ENCODE results near the gene B3GALT5. TPM values are rescaled to one million over a fixed set of nuclear protein-coding genes. Genes with fewer than 3 reads are reported as not detected.

The B3GALT5 gene
- under 1 TPM; 0.47 to 0.49 TPM for polyA plus RNA-seq

GRCh38 chr21:39612233-39613040 lies at the start of gene B3GALT5:
TSS of gene B3GALT5 (plus strand) at chr21:39612940. CDS start at chr21:39660560, 47,620 bp downstream.
- Histone ChIP-seq H3K4me1 (ENCODE audit: control insufficient read depth in 2 of 2, insufficient read depth in 2 of 2, low read length in 1 of 2) (no peaks in the 10 kb centered on the region), H3K36me3 (ENCODE audit: control insufficient read depth in 2 of 2, insufficient read depth in 2 of 2, low read length in 1 of 2) (no peaks in the 10 kb centered on the region), H3K9me3 (ENCODE audit: control insufficient read depth in 2 of 2, insufficient read depth in 1 of 2, low read depth in 1 of 2, low read length in 1 of 2) (no peaks in the 10 kb centered on the region), H3K27me3 (ENCODE audit: control insufficient read depth in 1 of 2, insufficient read depth in 2 of 2, low read length in 2 of 2) (peaks cover 0 to 13% of the 10 kb centered on the region in 2 donors), H3K27ac (ENCODE audit: low read depth in 2 of 2, low read length in 1 of 2) (no peak within 1 kb of the TSS), H3K4me3 (ENCODE audit: low read depth in 1 of 2, low read length in 2 of 2) (peak within 1 kb of the TSS in 1 of 2 donors; percentile 40)
- WGBS, 2 donors = 7% methylated on average over 63 of the region's 63 CpGs

GRCh38 chr21:39564200-39564599 lies 48.5 kb upstream of the B3GALT5 start:
- no peak overlapping the region for H3K27ac ChIP-seq (ENCODE audit: low read depth in 2 of 2, low read length in 1 of 2)
- 51 to 55% methylated on average over 3 of the region's 3 CpGs for WGBS, 2 donors
- H3K27me3 ChIP-seq (ENCODE audit: control insufficient read depth in 1 of 2, insufficient read depth in 2 of 2, low read length in 2 of 2) = no peaks in the 10 kb centered on the region

GRCh38 chr21:39567180-39567972 lies 45.4 kb upstream of the B3GALT5 start:
- Histone ChIP-seq H3K4me1 (ENCODE audit: control insufficient read depth in 2 of 2, insufficient read depth in 2 of 2, low read length in 1 of 2) (no peaks in the 10 kb centered on the region), H3K9me3 (ENCODE audit: control insufficient read depth in 2 of 2, insufficient read depth in 1 of 2, low read depth in 1 of 2, low read length in 1 of 2) (no peaks in the 10 kb centered on the region), H3K4me3 (ENCODE audit: low read depth in 1 of 2, low read length in 2 of 2) (no peak overlapping the region), H3K27me3 (ENCODE audit: control insufficient read depth in 1 of 2, insufficient read depth in 2 of 2, low read length in 2 of 2) (no peaks in the 10 kb centered on the region), H3K36me3 (ENCODE audit: control insufficient read depth in 2 of 2, insufficient read depth in 2 of 2, low read length in 1 of 2) (no peaks in the 10 kb centered on the region), H3K27ac (ENCODE audit: low read depth in 2 of 2, low read length in 1 of 2) (no peak overlapping the region)
- 86 to 89% methylated on average over 18 of the region's 18 CpGs for WGBS, 2 donors

More at GRCh38 chr21:39564200-39564599, 48.5 kb upstream of the B3GALT5 start:
- no peaks in the 10 kb centered on the region for H3K4me1 ChIP-seq (ENCODE audit: control insufficient read depth in 2 of 2, insufficient read depth in 2 of 2, low read length in 1 of 2)
- H3K4me3 ChIP-seq (ENCODE audit: low read depth in 1 of 2, low read length in 2 of 2) = no peak overlapping the region
- H3K36me3 ChIP-seq (ENCODE audit: control insufficient read depth in 2 of 2, insufficient read depth in 2 of 2, low read length in 1 of 2) = no peaks in the 10 kb centered on the region
- H3K9me3 ChIP-seq (ENCODE audit: control insufficient read depth in 2 of 2, insufficient read depth in 1 of 2, low read depth in 1 of 2, low read length in 1 of 2) = no peaks in the 10 kb centered on the region

GRCh38 chr21:39568361-39568760 lies 44.4 kb upstream of the B3GALT5 start:
- H3K4me1 ChIP-seq (ENCODE audit: control insufficient read depth in 2 of 2, insufficient read depth in 2 of 2, low read length in 1 of 2) = no peaks in the 10 kb centered on the region
- no peaks in the 10 kb centered on the region for H3K27me3 ChIP-seq (ENCODE audit: control insufficient read depth in 1 of 2, insufficient read depth in 2 of 2, low read length in 2 of 2)
- no peak overlapping the region for H3K4me3 ChIP-seq (ENCODE audit: low read depth in 1 of 2, low read length in 2 of 2)
- no peaks in the 10 kb centered on the region for H3K36me3 ChIP-seq (ENCODE audit: control insufficient read depth in 2 of 2, insufficient read depth in 2 of 2, low read length in 1 of 2)
- no peak overlapping the region for H3K27ac ChIP-seq (ENCODE audit: low read depth in 2 of 2, low read length in 1 of 2)
- WGBS, 2 donors = 70 to 73% methylated on average over 8 of the region's 8 CpGs
- H3K9me3 ChIP-seq (ENCODE audit: control insufficient read depth in 2 of 2, insufficient read depth in 1 of 2, low read depth in 1 of 2, low read length in 1 of 2) = no peaks in the 10 kb centered on the region

GRCh38 chr21:39575775-39576174 lies 37.0 kb upstream of the B3GALT5 start:
- no peaks in the 10 kb centered on the region for H3K36me3 ChIP-seq (ENCODE audit: control insufficient read depth in 2 of 2, insufficient read depth in 2 of 2, low read length in 1 of 2)
- no peak overlapping the region for H3K4me3 ChIP-seq (ENCODE audit: low read depth in 1 of 2, low read length in 2 of 2)
- H3K9me3 ChIP-seq (ENCODE audit: control insufficient read depth in 2 of 2, insufficient read depth in 1 of 2, low read depth in 1 of 2, low read length in 1 of 2) = no peaks in the 10 kb centered on the region
- no peaks in the 10 kb centered on the region for H3K4me1 ChIP-seq (ENCODE audit: control insufficient read depth in 2 of 2, insufficient read depth in 2 of 2, low read length in 1 of 2)
- H3K27ac ChIP-seq (ENCODE audit: low read depth in 2 of 2, low read length in 1 of 2) = no peak overlapping the region
- H3K27me3 ChIP-seq (ENCODE audit: control insufficient read depth in 1 of 2, insufficient read depth in 2 of 2, low read length in 2 of 2) = no peaks in the 10 kb centered on the region

GRCh38 chr21:39576518-39577128 lies 36.1 kb upstream of the B3GALT5 start:
- H3K27ac ChIP-seq (ENCODE audit: low read depth in 2 of 2, low read length in 1 of 2) = no peak overlapping the region
- no peaks in the 10 kb centered on the region for H3K27me3 ChIP-seq (ENCODE audit: control insufficient read depth in 1 of 2, insufficient read depth in 2 of 2, low read length in 2 of 2)
- H3K4me3 ChIP-seq (ENCODE audit: low read depth in 1 of 2, low read length in 2 of 2) = no peak overlapping the region
- WGBS, 2 donors = 48 to 66% methylated on average over 3 of the region's 3 CpGs
- H3K36me3 ChIP-seq (ENCODE audit: control insufficient read depth in 2 of 2, insufficient read depth in 2 of 2, low read length in 1 of 2) = no peaks in the 10 kb centered on the region
- no peaks in the 10 kb centered on the region for H3K4me1 ChIP-seq (ENCODE audit: control insufficient read depth in 2 of 2, insufficient read depth in 2 of 2, low read length in 1 of 2)
- H3K9me3 ChIP-seq (ENCODE audit: control insufficient read depth in 2 of 2, insufficient read depth in 1 of 2, low read depth in 1 of 2, low read length in 1 of 2) = no peaks in the 10 kb centered on the region

GRCh38 chr21:39579734-39580332 lies 32.9 kb upstream of the B3GALT5 start:
- H3K36me3 ChIP-seq (ENCODE audit: control insufficient read depth in 2 of 2, insufficient read depth in 2 of 2, low read length in 1 of 2) = no peaks in the 10 kb centered on the region
- H3K4me3 ChIP-seq (ENCODE audit: low read depth in 1 of 2, low read length in 2 of 2) = no peak overlapping the region
- no peaks in the 10 kb centered on the region for H3K4me1 ChIP-seq (ENCODE audit: control insufficient read depth in 2 of 2, insufficient read depth in 2 of 2, low read length in 1 of 2)
- 83 to 90% methylated on average over 16 of the region's 16 CpGs for WGBS, 2 donors
- H3K9me3 ChIP-seq (ENCODE audit: control insufficient read depth in 2 of 2, insufficient read depth in 1 of 2, low read depth in 1 of 2, low read length in 1 of 2) = no peaks in the 10 kb centered on the region
- no peaks in the 10 kb centered on the region for H3K27me3 ChIP-seq (ENCODE audit: control insufficient read depth in 1 of 2, insufficient read depth in 2 of 2, low read length in 2 of 2)
- H3K27ac ChIP-seq (ENCODE audit: low read depth in 2 of 2, low read length in 1 of 2) = peak overlapping the region in 1 of 2 donors; percentile 8

GRCh38 chr21:39580744-39581143 lies 32.0 kb upstream of the B3GALT5 start:
- Histone ChIP-seq H3K27me3 (ENCODE audit: control insufficient read depth in 1 of 2, insufficient read depth in 2 of 2, low read length in 2 of 2) (no peaks in the 10 kb centered on the region), H3K27ac (ENCODE audit: low read depth in 2 of 2, low read length in 1 of 2) (no peak overlapping the region), H3K4me1 (ENCODE audit: control insufficient read depth in 2 of 2, insufficient read depth in 2 of 2, low read length in 1 of 2) (no peaks in the 10 kb centered on the region), H3K4me3 (ENCODE audit: low read depth in 1 of 2, low read length in 2 of 2) (no peak overlapping the region), H3K9me3 (ENCODE audit: control insufficient read depth in 2 of 2, insufficient read depth in 1 of 2, low read depth in 1 of 2, low read length in 1 of 2) (no peaks in the 10 kb centered on the region), H3K36me3 (ENCODE audit: control insufficient read depth in 2 of 2, insufficient read depth in 2 of 2, low read length in 1 of 2) (no peaks in the 10 kb centered on the region)
- 42 to 72% methylated on average over 2 of the region's 2 CpGs for WGBS, 2 donors

GRCh38 chr21:39581414-39581813 lies 31.3 kb upstream of the B3GALT5 start:
- H3K36me3 ChIP-seq (ENCODE audit: control insufficient read depth in 2 of 2, insufficient read depth in 2 of 2, low read length in 1 of 2) = no peaks in the 10 kb centered on the region
- H3K27me3 ChIP-seq (ENCODE audit: control insufficient read depth in 1 of 2, insufficient read depth in 2 of 2, low read length in 2 of 2) = no peaks in the 10 kb centered on the region
- WGBS, 2 donors = 87 to 91% methylated on average over 3 of the region's 3 CpGs
- H3K27ac ChIP-seq (ENCODE audit: low read depth in 2 of 2, low read length in 1 of 2) = no peak overlapping the region
- no peaks in the 10 kb centered on the region for H3K9me3 ChIP-seq (ENCODE audit: control insufficient read depth in 2 of 2, insufficient read depth in 1 of 2, low read depth in 1 of 2, low read length in 1 of 2)
- H3K4me3 ChIP-seq (ENCODE audit: low read depth in 1 of 2, low read length in 2 of 2) = no peak overlapping the region
- H3K4me1 ChIP-seq (ENCODE audit: control insufficient read depth in 2 of 2, insufficient read depth in 2 of 2, low read length in 1 of 2) = no peaks in the 10 kb centered on the region

Measured in esophagus (tissue), 2 donors.